Type B pancreatic cell (in vitro differentiated cells): ENCODE results near the gene IFIT2. TPM values are rescaled to one million over a fixed set of nuclear protein-coding genes. Genes with fewer than 3 reads are reported as not detected.
"Not testable (repeated sequence)": the region's sequence is repeated elsewhere in the genome, so short reads cannot be mapped to it uniquely, and the experiment has no call there.

Experiments
- DNase-seq: peaks from one replicate; pipeline ENCODE4 v3.0.0; 2021; ENCODE audit warnings: mixed read lengths; ENCODE audit not compliant: unreplicated experiment; ENCODE audit errors: extremely low spot score
- H3K27ac Mint-ChIP-seq: 2 replicates; pipeline ENCODE4 v1.8.0; 2021; ENCODE audit warnings: mild to moderate bottlenecking, mixed read lengths
- H3K27me3 Mint-ChIP-seq: 2 replicates; pipeline ENCODE4 v1.8.0; 2021; ENCODE audit warnings: mixed read lengths
- H3K36me3 Mint-ChIP-seq: 2 replicates; pipeline ENCODE4 v1.8.0; 2021; ENCODE audit warnings: mixed read lengths
- H3K4me1 Mint-ChIP-seq: one replicate; pipeline ENCODE4 v1.8.0; 2021; ENCODE audit warnings: mixed read lengths; ENCODE audit not compliant: unreplicated experiment
- H3K4me3 Mint-ChIP-seq: 2 replicates; pipeline ENCODE4 v1.8.0; 2021; ENCODE audit warnings: mild to moderate bottlenecking, mixed read lengths
- H3K9me3 Mint-ChIP-seq: 2 replicates; pipeline ENCODE4 v1.8.0; 2021; ENCODE audit warnings: mixed read lengths
- total RNA-seq: library from RNA; stranded (reverse); gene quantifications from 2 replicates; pipeline ENCODE4 v1.2.1, GENCODE V29; 2021; ENCODE audit warnings: low replicate concordance
- TF ChIP-seq, protein P1 (sequence below): fragments of 200-600 bp; sonication (generic); conservative IDR thresholded peaks from 2 replicates; pipeline ENCODE4 v1.5.0; 2021; ENCODE audit warnings: antibody characterized with exemption, mild to moderate bottlenecking

The IFIT2 gene
- total RNA-seq, 1 donor from 2014 or later: 1.3 TPM

DNA sequence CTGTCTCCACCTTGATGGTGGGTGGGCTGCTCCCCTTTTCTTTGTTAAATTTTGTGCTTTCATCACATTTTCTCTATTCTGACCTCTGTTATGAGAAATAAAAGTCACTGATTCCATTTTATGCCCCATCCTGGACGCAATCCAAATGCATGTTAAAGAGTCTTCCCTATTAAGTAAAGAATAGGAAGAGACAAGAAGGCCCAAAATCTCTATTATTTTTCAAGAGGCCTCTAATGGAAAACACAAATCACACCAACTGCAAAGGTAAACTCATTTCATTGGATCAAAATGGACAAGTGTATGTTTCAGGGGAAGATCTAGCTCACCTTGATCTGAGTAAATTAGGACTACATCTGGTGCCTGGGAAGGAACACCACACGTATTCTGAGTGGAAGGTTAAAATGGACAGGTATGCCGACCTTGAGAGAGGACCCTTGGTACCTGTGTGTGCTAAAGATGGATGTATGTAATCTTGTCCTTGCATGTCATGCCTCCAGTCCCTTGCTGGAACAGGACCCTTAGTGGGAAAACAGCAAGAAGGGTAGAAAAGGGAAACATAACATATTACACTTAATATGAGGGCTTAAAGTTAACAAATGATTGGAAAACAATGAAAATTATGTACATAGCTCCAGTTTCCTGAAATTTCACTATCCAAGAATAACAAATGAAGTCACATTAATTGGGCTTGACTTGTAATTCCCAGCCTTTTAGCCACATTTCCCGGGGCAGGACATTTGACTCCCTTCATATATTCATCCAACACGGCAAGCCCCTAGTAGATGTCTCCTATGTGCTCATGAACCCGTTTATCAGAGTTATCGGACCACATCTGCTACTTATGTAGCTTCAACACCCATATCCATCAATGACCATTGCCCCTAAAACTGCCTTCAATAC lies 7.6 kb downstream of the IFIT2 start:
- Mint-ChIP-seq H3K27me3 (no peaks in the 10 kb centered on the region), H3K27ac (no peak overlapping the region), H3K9me3 (peaks cover 3% of the 10 kb centered on the region), H3K4me1 (no peaks in the 10 kb centered on the region), H3K36me3 (no peaks in the 10 kb centered on the region), H3K4me3 (no peak overlapping the region)
- DNase-seq: no peak
- TF ChIP-seq, protein P1, sequence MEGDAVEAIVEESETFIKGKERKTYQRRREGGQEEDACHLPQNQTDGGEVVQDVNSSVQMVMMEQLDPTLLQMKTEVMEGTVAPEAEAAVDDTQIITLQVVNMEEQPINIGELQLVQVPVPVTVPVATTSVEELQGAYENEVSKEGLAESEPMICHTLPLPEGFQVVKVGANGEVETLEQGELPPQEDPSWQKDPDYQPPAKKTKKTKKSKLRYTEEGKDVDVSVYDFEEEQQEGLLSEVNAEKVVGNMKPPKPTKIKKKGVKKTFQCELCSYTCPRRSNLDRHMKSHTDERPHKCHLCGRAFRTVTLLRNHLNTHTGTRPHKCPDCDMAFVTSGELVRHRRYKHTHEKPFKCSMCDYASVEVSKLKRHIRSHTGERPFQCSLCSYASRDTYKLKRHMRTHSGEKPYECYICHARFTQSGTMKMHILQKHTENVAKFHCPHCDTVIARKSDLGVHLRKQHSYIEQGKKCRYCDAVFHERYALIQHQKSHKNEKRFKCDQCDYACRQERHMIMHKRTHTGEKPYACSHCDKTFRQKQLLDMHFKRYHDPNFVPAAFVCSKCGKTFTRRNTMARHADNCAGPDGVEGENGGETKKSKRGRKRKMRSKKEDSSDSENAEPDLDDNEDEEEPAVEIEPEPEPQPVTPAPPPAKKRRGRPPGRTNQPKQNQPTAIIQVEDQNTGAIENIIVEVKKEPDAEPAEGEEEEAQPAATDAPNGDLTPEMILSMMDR: no peak

DNA sequence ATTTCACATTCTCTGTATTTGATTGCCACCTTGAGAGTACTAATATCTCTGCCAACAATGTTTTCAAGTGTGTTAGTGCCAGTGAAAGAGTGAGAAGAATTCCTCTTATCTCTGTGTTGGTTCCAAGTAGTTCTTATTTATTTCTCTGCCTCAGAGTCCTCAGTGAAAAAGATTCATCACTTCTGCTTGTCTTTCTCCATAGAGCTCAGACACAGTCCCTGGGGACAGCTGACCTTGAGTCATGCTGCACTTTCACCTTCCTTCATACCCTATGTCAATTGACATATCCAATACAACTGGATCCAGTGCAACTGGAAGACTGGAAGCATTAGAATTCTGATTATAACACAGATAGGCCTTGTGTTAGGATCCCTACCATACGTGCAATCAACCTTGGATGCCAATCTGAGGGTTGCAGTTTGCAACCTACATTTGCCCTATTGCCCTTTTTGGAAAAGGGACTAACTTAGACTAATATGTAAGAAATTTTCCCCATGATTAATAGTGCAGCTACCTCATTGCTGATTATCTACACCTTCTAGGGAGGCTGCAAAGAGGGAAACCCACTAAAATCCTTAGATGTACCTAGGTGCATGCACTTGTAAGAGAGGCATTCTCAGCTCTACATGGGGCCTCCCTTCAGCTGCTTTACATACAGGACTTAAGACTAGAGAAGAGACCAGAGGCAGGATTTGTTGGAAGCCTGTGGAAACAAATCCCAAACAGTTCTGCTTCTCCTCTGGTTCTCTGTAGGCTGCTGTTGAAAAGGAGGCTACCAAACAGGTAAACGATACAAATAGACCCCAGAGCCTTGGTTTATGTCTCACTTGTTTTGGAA lies 8.4 kb downstream of the IFIT2 start:
- Mint-ChIP-seq H3K27ac (no peak overlapping the region), H3K4me1 (no peaks in the 10 kb centered on the region), H3K4me3 (no peak overlapping the region), H3K9me3 (peaks cover 3% of the 10 kb centered on the region), H3K36me3 (no peaks in the 10 kb centered on the region), H3K27me3 (no peaks in the 10 kb centered on the region)
- no peak for DNase-seq
- TF ChIP-seq, protein P1: no peak

DNA sequence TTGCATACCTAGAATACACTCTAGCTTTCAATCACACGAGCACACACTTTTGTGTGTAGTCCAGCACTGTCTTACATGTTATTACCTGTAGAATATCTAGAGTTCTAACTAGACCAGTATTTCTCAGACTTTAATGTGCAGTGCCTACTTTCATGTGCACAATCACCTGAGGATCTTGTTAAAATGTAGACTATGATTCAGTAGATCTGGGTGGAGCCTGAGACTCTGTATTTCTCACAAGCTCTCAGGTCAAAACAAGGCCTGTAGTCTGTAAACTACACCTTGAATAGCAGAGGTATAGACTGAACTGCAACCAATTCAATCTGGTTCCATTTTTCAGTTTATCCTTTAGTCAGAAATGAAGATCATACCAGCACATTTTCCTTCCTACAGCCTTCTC lies 11.1 kb downstream of the IFIT2 start:
- H3K27me3 Mint-ChIP-seq: no peaks in the 10 kb centered on the region
- peaks cover 3% of the 10 kb centered on the region for H3K9me3 Mint-ChIP-seq
- H3K27ac Mint-ChIP-seq: no peak overlapping the region
- TF ChIP-seq, protein P1: no peak
- no peak for DNase-seq
- H3K4me1 Mint-ChIP-seq: no peaks in the 10 kb centered on the region
- H3K36me3 Mint-ChIP-seq: no peaks in the 10 kb centered on the region
- H3K4me3 Mint-ChIP-seq: no peak overlapping the region

DNA sequence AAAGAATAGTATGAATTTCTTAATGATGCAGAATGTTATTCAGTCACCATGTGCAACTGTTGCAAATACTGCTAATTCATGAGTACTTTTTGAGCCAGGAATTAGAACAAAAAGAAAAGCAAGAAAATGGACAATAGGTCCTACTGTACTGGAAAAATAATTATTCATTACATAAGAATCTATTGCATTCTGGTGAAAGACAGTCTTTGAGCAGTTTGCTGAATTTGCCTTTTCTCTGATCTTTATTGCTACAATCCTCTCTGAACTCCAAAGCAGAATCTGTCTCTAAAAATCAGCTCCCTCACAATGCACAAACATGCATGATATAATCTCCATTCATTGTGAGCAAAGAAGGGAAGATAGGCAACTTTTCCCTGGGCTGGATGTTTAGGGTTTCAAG lies 12.8 kb downstream of the IFIT2 start:
- no peak overlapping the region for H3K27ac Mint-ChIP-seq
- H3K9me3 Mint-ChIP-seq: peaks cover 3% of the 10 kb centered on the region

DNA sequence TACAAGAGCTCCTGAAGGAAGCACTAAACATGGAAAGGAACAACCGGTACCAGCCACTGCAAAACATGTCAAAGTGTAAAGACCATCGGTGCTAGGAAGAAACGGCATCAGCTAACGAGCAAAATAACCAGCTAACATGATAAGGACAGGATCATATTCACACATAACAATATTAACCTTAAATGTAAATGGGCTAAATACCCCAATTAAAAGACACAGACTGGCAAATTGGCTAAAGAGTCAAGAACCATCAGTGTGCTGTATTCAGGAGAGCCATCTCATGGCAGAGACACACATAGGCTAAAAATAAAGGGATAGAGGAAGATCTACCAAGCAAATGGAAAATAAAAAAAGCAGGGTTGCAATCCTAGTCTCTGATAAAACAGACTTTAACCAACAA lies 16.2 kb downstream of the IFIT2 start:
- not testable (repeated sequence) for H3K27me3 Mint-ChIP-seq, H3K4me1 Mint-ChIP-seq, H3K36me3 Mint-ChIP-seq, DNase-seq, H3K4me3 Mint-ChIP-seq, H3K27ac Mint-ChIP-seq, H3K9me3 Mint-ChIP-seq

More for the DNA sequence above, 12.8 kb downstream of the IFIT2 start:
- Mint-ChIP-seq H3K4me3 (no peak overlapping the region), H3K4me1 (no peaks in the 10 kb centered on the region), H3K36me3 (no peaks in the 10 kb centered on the region), H3K27me3 (peaks cover 4% of the 10 kb centered on the region)
- no peak for DNase-seq
- TF ChIP-seq, protein P1: no peak

DNA sequence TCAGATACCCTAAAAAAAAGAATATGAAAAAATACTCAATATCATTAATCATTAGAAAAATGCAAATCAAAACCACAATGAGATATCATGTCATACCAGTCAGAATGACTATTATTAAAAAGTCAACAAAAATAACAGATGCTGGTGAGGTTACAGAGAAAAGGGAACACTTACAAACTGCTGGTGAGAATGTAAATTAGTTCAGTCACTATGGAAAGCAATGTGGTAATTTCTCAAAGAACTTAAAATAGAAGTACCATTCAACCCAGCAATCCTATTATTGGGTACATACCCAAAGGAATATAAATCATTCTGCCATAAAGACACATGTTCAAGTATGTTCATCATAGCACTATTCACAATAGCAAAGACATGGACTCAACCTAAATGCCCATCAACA lies 23.2 kb downstream of the IFIT2 start:
- not testable (repeated sequence) for H3K27me3 Mint-ChIP-seq, H3K27ac Mint-ChIP-seq, H3K4me3 Mint-ChIP-seq, H3K36me3 Mint-ChIP-seq, H3K9me3 Mint-ChIP-seq, DNase-seq
- H3K4me1 Mint-ChIP-seq: peaks cover 23% of the 10 kb centered on the region

DNA sequence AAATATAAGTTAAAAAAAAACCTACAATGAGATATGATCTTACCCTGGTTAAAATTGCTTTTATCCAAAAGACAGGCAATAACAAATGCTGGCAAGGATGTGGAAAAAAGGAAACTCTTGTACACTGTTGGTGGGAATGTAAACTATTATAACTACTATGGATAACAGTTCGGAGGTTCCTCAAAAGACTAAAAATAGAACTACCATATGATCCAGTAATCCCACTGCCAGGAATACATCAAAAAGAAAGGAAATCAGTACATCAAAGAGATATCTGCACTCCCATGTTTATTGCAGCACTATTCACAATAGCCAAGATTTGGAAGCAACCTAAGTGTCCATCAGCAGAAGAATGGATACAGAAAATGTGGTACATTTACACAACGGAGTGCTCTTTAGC lies 24.0 kb downstream of the IFIT2 start:
- not testable (repeated sequence) for H3K4me3 Mint-ChIP-seq, H3K9me3 Mint-ChIP-seq, DNase-seq, H3K36me3 Mint-ChIP-seq, H3K27ac Mint-ChIP-seq, H3K27me3 Mint-ChIP-seq
- peaks cover 27% of the 10 kb centered on the region for H3K4me1 Mint-ChIP-seq
